M059J (cell line): ENCODE measurements around the gene R3HDM4. TPM values are rescaled to one million over a fixed set of nuclear protein-coding genes. Genes with fewer than 3 reads are reported as not detected.

ENCODE experiments used
- DNase-seq: peaks from one replicate; pipeline ENCODE4 v3.0.0-alpha.2; 2012; ENCODE audit warnings: low read depth
- total RNA-seq: library from RNA; depleted of rRNA; stranded (reverse); fragments of >200 nt; shearing (Covaris generic); gene quantifications from 2 replicates; pipeline ENCODE4 v1.2.3, GENCODE V29; 2014

Gene R3HDM4
- total RNA-seq, 1 experiment from 2014 or later = 37.0 TPM

GRCh38 chr19:932648-933552 lies 19.9 kb upstream of the R3HDM4 start:
- DNase-seq = peak; percentile 89

- DNase-seq = no peak
Measured at GRCh38 chr19:931860-932647, 19.0 kb upstream of the R3HDM4 start.

- no peak for DNase-seq
Measured at GRCh38 chr19:929891-930258, 16.9 kb upstream of the R3HDM4 start.

DNA sequence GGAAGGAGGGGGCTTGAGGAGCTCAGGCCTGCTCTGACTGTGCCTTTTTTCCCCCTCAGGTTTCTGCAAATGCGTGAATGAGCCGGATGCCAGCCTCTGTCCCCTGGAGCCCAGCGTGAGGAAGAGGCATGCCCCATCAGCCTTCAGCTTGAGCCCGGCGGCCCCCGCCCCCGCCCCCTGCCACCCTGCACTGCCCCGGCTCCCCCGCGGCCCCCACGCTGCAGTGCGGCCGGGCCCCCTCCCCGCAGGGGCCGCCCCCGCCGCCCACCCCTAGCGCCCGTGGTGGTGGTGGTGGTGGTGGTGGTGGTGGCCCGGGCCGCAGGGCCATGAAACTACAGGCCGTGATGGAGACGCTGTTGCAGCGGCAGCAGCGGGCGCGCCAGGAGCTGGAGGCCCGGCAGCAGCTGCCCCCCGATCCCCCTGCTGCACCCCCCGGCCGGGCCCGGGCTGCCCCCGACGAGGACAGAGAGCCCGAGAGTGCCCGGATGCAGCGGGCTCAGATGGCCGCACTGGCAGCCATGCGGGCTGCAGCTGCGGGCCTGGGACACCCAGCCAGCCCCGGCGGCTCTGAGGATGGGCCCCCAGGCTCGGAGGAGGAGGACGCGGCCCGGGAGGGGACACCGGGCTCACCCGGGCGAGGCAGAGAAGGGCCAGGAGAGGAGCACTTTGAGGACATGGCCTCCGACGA lies 16.3 kb upstream of the R3HDM4 start:
- DNase-seq = no peak

DNA sequence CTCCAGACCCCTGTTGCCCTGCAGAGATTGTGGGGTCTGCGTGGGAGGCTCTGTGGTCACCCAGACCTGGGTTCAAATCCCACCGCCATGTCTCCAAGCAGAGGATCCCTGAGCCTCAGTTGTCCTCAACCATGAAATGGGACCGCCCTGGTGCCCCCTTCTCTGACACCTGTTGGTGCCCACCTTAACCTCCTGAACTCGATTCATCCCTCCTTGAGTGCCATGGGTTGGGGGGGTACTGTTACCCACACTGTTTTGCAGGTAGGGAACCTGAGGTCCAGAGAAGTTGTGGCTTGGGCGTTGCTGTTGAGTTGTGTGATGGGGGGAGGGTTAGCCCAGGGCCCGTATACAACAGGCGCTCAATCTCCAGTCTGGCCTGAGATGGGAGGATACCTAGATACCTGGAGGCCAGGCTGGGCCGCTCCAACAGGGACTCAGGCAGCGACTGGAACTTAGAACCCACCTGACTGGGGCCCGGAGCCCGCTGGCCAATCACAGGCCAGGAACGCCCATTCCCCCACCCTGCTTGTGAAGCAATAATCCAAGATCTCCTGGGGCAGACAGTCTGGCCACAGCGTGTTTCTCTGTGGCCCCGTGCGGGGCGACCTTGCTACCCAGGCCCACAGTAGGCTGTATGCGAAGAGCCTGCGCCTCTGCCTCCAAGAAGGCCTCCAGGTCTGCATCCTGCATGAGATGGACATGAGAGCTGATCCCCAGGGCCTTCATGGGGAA lies 15.6 kb upstream of the R3HDM4 start:
- DNase-seq = no peak

DNA sequence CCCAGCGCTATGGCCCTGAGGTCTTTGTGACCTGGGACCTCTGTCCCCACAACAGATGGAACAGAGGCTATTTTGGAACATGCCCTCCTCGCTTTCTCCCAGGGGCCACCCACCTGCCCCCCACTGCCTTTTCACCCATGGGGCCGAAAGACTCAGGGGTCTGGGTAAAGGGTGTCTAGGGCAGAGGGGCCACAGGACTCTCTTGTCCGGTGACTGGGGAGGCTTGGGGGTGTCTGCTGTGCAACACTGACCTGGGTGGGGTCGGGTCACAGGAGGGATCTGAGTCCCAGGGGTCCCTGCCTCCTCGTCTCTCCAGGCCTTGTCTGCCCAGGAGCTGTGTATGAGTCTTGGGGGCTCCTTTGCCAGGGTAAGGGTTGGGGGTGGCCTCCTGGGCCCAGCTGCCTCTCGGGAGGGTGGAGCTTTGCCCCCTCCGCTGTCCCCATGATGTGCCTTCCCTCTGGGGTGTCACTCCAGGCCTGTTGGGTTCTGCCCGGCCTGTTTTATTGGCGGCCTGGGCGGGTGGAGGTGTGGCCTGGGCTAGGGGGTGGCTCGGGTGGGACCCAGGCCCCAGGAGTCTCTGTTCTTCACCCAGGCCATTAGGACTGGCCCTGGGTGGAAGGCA lies 14.9 kb upstream of the R3HDM4 start:
- no peak for DNase-seq

GRCh38 chr19:927351-927779 lies 14.3 kb upstream of the R3HDM4 start:
- DNase-seq = no peak

DNA sequence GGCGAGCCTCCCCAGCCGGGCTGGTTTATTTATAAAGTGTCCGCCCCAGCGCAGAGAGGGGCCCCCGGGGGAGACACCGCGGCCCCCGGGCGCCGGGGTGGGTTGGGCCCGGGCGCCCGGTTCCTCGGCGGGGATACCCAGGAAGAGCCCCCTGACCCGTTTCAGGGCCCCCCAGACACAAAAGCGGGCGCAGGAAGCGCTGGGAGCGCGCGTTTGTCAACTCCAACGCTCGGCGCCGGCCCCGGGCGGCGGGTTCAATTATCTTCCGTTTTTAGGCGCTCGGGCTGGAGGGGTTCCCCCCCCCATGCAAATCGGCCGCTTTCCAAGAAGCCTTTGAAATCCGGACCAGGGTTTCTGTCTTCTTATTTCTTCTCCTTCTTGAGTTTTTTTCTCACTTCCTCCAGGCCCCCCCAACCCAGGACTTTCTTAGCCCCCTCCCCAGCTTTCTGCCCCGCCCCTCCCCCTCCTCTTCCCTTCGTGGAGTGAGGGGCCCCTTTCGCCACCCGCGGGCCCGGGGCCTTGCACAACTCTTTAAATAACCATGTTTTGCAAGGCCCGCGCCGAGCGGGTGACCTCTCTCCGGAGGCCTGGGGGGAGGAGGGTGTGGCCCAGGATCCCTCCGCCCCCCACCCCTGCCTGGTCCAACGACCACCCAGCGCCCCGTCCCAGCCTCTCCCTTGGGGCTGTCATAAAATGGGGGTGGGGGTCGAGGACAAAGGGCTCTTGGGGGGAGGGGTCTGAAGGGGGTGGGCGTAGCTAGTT lies 13.8 kb upstream of the R3HDM4 start:
- peak; percentile 62 for DNase-seq

DNA sequence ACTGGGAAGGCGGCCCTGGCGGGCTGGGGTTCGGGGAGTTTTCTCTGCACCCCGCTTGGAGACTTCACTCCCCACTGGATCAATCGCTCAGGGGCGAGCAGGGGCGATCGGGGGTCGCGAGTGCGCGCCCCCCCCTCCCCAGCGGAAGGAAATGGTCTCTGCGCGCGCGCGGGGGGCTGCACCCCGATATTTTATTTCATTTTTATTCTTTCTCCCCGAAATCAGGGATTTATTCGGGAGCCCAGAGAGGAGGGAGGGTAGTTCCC lies 13.2 kb upstream of the R3HDM4 start:
- DNase-seq = no peak

GRCh38 chr19:925526-926322 lies 12.7 kb upstream of the R3HDM4 start, which contains the start of gene ARID3A:
Gene ARID3A, plus strand, starts transcription at chr19:926035. Its CDS starts 3,494 bp downstream, at chr19:929529.
- peak; percentile 78 for DNase-seq

DNA sequence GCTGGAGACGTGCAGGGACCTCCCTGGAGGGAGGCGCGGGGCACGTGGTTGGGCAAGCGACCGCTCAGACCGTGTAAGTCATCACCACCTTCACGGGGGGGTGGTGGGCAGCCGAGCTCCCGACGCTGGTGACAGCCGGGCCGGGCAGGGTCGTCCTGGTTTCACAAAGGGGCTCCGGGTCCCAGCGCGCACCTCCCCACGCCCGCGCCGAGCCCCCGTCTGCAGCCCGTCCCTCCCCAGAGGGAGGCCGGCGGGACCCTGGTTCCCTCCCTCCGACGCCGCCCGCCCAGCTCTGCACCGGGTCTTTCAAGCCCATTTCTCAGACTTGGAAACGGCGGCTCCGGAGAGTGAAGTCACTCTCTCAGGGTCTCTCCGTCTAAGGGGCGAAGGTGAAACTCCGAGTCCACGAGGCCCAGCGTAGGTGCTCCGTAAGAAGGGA lies 12.1 kb upstream of the R3HDM4 start:
- DNase-seq = no peak

DNA sequence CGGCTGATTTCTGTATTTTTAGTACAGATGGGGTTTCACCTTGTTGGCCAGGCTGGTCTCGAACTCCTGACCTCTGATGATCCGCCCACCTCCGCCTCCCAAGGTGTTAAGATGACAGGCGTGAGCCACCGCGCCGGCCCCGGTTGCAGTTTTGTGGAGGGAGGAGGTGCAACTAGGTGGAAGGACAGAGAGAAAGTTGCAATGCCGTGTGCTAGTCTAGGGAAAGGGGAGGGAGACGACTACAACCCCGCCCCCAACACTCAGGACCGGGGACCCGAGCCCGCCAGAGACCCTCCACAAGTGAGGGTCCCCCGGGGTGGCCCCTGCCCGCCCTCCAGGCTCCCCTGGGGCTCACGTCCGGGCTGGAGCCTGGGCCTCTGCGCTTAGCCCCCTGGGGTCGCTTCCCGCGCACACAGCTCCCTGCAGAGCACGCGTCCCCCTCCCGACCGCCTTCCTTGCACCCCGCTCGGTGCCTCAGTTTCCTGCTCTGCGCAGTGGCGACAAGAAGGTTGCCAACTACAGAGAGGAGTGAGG lies 11.6 kb upstream of the R3HDM4 start:
- DNase-seq = no peak

DNA sequence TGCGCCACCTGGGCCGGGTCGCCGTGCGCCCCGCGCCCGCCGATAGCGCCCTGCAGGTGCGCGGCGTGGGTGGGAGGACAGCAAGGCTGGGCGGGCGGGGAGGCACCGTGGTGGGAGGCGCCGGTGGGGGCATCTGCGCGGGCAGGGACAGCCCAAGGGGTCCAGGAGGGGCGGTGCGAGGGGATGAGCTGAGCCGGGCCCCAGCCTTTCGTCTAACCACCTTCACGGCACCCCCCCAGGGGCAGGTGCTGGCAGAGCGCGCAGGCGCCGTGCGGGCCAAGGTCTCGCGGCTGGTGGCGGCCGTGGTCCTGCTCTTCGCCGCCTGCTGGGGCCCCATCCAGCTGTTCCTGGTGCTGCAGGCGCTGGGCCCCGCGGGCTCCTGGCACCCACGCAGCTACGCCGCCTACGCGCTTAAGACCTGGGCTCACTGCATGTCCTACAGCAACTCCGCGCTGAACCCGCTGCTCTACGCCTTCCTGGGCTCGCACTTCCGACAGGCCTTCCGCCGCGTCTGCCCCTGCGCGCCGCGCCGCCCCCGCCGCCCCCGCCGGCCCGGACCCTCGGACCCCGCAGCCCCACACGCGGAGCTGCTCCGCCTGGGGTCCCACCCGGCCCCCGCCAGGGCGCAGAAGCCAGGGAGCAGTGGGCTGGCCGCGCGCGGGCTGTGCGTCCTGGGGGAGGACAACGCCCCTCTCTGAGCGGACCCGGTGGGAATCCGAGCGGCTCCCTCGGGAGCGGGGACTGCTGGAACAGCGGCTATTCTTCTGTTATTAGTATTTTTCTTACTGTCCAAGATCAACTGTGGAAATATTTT lies 7.2 kb upstream of the R3HDM4 start:
- DNase-seq = no peak

- no peak for DNase-seq
Measured at GRCh38 chr19:919199-920050, 6.4 kb upstream of the R3HDM4 start.

DNA sequence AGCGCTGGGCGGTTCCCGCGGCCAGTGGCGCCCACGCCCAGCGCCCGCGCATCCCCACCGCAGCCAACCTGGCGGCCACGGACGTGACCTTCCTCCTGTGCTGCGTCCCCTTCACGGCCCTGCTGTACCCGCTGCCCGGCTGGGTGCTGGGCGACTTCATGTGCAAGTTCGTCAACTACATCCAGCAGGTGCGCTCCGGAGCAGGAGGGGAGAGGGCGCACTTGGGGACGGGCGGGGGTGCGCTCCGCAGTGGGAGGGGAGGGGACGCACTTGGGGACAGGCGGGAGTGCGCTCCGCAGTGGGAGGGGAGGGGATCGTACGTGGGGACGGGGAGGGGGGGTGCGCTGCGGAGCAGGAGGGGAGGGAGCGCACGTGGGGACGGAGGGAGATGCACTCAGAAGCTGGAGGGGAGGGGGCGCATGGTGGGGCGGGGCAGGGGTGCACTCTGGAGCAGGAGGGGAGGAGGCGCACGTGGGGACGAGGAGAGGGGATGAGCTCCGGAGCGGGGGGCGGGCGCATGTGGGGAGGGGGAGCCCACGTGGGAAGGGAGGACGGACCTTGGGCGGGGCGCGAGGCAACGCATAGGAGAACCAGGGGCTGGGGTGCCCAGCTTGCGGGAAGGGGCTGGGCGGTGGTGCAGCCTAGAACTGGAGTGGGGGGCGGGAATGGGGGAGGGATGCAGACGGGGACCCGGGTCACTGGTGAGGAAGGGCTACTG lies 5.6 kb upstream of the R3HDM4 start:
- DNase-seq = no peak

DNA sequence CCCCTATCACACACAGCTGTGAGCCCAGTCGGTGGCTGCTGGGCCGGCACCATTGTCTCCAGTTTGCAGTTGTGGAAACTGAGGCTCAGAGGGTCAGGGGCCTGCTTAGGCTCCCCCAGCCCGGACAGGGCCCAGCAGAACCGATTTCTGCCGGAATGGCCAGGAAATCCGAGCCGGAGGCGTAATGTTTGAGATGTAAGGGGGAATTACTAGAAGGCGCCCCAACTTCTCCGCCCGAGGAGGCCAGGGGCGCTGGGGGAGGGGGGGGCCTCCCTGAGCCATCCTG lies 5.1 kb upstream of the R3HDM4 start:
- no peak for DNase-seq
